BE2C (cell line): ENCODE data around the gene CCT5.

Experiments
- DNase-seq: peaks from one replicate; pipeline ENCODE4 v3.0.0-alpha.2; 2020
- H3K27me3 ChIP-seq: fragments of 250-450 bp; sonication (Bioruptor Pico); 2 replicates; pipeline ENCODE4 v1.5.1; 2020; ENCODE audit warnings: mild to moderate bottlenecking
- H3K36me3 ChIP-seq: fragments of 250-450 bp; sonication (Bioruptor Pico); 2 replicates; pipeline ENCODE4 v1.5.1; 2020; ENCODE audit warnings: mild to moderate bottlenecking
- H3K4me1 ChIP-seq: fragments of 250-450 bp; sonication (Bioruptor Pico); 2 replicates; pipeline ENCODE4 v1.5.1; 2020
- H3K4me3 ChIP-seq: 2 replicates; pipeline ENCODE4 v1.5.1; 2011; ENCODE audit warnings: low read depth, low read length
- H3K9me3 ChIP-seq: fragments of 250-450 bp; sonication (Bioruptor Pico); 2 replicates; pipeline ENCODE4 v1.5.1; 2020
- TF ChIP-seq, protein P1 (sequence below): IDR thresholded peaks from 2 replicates; pipeline ENCODE4 v1.5.1; 2012; ENCODE audit warnings: mild to moderate bottlenecking, low read depth, low read length

CCT5 gene

DNA sequence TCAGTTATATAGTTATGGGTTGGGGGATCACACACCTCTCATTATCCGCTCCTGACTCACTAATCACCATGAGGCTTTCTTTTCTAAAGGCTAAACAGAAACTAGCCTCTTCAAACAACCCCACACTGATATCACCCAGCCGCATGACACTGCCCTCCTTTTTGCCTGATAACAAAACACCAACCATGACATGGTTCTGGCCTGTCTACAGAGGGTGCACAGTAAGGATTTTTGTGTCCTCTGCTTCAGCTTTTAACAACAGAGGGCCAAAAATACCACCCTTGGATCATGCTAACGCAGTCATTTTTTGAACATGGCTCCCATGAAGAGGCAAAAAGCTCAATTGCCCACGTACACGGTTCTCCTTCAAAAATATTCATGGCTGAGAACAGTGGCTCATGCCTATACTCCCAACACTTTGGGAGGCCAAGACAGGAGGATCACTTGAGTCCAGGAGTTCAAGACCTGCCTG, 53.7 kb downstream of the CCT5 start:
- Histone ChIP-seq H3K9me3 (no peaks in the 10 kb centered on the region), H3K36me3 (no peaks in the 10 kb centered on the region), H3K27me3 (no peaks in the 10 kb centered on the region), H3K4me1 (no peaks in the 10 kb centered on the region), H3K4me3 (no peak overlapping the region)
- TF ChIP-seq, protein P1, sequence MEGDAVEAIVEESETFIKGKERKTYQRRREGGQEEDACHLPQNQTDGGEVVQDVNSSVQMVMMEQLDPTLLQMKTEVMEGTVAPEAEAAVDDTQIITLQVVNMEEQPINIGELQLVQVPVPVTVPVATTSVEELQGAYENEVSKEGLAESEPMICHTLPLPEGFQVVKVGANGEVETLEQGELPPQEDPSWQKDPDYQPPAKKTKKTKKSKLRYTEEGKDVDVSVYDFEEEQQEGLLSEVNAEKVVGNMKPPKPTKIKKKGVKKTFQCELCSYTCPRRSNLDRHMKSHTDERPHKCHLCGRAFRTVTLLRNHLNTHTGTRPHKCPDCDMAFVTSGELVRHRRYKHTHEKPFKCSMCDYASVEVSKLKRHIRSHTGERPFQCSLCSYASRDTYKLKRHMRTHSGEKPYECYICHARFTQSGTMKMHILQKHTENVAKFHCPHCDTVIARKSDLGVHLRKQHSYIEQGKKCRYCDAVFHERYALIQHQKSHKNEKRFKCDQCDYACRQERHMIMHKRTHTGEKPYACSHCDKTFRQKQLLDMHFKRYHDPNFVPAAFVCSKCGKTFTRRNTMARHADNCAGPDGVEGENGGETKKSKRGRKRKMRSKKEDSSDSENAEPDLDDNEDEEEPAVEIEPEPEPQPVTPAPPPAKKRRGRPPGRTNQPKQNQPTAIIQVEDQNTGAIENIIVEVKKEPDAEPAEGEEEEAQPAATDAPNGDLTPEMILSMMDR, result no peak
- no peak for DNase-seq

DNA sequence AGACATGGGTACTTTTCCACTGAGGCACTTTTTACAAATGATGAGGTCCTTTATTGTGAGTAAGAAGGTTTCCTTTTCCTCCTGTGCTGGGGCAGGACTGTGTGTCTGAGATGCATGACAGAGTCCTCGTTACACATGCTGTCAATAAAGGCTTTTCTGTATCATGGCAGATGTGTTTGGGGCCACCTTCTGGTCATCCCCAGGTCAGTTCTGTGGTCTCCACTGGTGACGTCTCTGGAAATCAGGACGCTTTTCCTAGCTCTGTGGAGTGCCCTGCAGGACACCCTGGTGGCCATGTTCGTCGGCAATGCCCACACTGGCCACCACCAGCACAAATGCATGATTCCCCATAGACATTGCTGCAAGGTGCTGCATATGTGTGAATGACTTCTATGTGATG, 54.9 kb downstream of the CCT5 start:
- Histone ChIP-seq H3K27me3 (no peaks in the 10 kb centered on the region), H3K9me3 (no peaks in the 10 kb centered on the region), H3K4me1 (no peaks in the 10 kb centered on the region), H3K36me3 (no peaks in the 10 kb centered on the region), H3K4me3 (no peak overlapping the region)
- TF ChIP-seq, protein P1, result peak; percentile 29
- no peak for DNase-seq

DNA sequence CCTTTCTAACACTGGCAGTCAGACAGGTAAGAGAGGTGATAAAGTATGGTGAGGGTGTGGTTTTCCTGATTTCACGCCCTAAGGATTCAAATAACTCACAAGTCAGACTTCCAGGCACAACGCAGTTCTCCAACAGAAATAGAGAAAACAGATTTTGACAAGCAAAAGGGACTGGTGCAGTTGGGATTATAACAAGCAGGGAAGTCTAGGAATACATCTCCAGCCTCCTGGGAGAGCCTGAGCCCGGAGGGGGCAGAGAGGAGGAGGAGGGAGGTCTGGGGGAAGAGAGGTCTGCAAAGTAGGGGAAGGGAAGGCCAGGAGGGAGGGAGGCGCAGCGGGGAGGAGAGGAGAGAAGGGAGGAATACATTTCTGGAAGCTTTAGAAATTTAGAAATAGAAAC, 56.0 kb downstream of the CCT5 start:
- no peaks in the 10 kb centered on the region for H3K9me3 ChIP-seq
- H3K4me1 ChIP-seq, result peaks cover 4% of the 10 kb centered on the region; the same call in 1 of the 2 replicates
- H3K36me3 ChIP-seq, result no peaks in the 10 kb centered on the region
- no peak overlapping the region for H3K4me3 ChIP-seq
- no peaks in the 10 kb centered on the region for H3K27me3 ChIP-seq
- no peak for DNase-seq
- TF ChIP-seq, protein P1, result no peak

DNA sequence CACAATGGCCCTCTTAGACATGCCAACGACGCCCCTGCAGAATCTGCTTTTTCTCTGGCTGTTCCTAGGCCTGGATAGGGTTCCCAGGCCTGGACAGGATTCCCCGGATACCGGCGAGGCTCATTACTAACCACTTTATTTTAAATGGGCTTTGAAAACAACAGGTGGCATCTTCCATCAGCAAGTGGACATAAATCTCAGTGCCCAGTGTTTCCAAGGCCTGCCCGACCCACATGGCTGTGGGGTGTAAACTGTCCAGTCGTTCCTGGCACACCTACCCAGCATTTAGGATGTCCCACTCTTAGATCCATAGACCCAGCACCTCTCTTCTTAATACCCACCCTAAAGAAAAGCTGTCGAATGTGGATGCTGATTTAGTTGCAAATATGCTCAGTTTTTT, 56.7 kb downstream of the CCT5 start:
- no peaks in the 10 kb centered on the region for H3K36me3 ChIP-seq
- no peaks in the 10 kb centered on the region for H3K27me3 ChIP-seq
- DNase-seq, result no peak
- TF ChIP-seq, protein P1, result no peak
- peaks cover 4% of the 10 kb centered on the region; the same call in 1 of the 2 replicates for H3K4me1 ChIP-seq
- H3K4me3 ChIP-seq, result peak overlapping the region; percentile 55
- H3K9me3 ChIP-seq, result no peaks in the 10 kb centered on the region

DNA sequence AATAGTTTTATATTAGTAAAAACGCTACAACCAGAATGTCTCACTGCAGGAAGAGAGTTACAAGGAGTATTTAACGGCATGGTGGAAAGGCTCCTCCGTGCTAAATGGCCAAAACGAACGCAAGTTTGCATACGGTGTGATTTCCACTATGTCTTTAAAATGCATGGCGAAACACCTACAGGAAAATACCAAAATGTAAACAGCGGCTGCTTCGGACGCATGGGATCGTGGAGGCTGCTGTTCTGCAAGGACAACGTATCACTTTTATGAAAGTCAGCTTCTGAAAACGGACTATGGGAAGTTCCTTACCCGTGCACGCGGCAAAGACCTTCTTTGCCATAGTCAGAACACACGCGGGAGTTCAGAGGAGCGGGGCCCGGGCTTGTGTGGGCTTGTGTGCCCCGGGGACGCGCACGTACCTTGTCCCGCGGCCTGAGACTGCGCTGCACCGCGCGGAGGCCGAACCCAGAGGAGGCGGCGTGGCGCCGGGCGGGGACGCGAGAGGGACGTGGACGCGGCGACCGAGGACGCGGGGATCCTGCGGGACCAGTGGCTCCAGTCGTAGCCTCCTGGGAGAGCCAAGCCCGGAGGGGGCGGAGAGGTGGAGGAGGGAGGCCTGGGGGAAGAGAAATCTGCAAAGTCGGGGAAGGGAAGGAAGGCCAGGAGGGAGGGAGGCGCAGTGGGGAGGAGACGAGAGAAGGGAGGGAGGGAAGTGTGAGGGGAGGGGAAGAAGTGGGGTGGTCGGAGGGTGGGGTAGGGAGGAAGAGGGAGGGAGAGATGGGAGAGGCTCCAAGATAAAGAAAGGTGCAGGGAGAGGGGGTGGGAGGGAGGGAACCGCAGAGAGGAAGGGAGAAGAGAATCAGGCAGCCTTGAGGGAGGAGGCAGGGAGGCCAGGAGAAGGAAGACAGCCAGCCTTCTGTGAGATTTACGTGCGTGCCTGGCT, 57.4 kb downstream of the CCT5 start, which contains the start of gene CMBL:
Gene CMBL, minus strand, starts transcription at position 697 of the 943 bp plus-strand sequence. CDS start 17,140 bp downstream, outside the sequence.
- TF ChIP-seq, protein P1, result no peak
- Histone ChIP-seq H3K4me3 (peak within 1 kb of the TSS; percentile 55), H3K4me1 (peaks cover 4% of the 10 kb centered on the region; the same call in 1 of the 2 replicates), H3K36me3 (no peaks in the 10 kb centered on the region), H3K27me3 (no peaks in the 10 kb centered on the region), H3K9me3 (no peaks in the 10 kb centered on the region)
- DNase-seq, result peak; percentile 39

DNA sequence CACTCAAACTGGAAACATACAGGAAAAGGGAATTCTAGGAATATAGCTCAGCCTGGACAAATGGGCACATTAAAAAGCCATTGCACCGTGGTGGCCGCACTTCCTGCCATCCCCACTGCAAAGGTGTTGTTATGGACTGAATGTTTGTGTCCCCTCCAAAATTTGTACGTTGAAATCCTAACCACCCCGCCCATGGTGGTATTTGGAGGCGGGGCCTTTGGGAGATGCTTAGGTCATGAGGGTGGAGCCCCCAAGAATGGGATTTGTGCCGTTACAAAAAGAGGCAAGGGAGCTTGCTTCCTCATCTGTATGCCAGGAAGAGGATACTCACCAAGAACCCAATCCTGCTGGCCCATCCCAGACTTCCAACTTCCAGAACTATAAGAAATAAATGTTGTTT, 58.8 kb downstream of the CCT5 start:
- TF ChIP-seq, protein P1, result no peak
- no peak for DNase-seq
- no peaks in the 10 kb centered on the region for H3K36me3 ChIP-seq
- H3K4me3 ChIP-seq, result no peak overlapping the region
- no peaks in the 10 kb centered on the region for H3K9me3 ChIP-seq
- H3K4me1 ChIP-seq, result peaks cover 4% of the 10 kb centered on the region; the same call in 1 of the 2 replicates
- no peaks in the 10 kb centered on the region for H3K27me3 ChIP-seq
